NB4 (cell line): ENCODE results near the gene RADIL.

Experiments used
- MYC ChIP-seq: IDR thresholded peaks from 2 replicates; pipeline ENCODE4 v1.6.1; 2011; ENCODE audit warnings: low read depth, low read length
- POLR2A ChIP-seq: IDR thresholded peaks from 2 replicates; pipeline ENCODE4 v1.6.1; 2011; ENCODE audit warnings: mild to moderate bottlenecking; ENCODE audit not compliant: insufficient read length; ENCODE audit errors: extremely low read depth
- TF ChIP-seq, protein P1 (sequence below): IDR thresholded peaks from one replicate; pipeline ENCODE4 v1.5.1; 2012; ENCODE audit warnings: low read depth, low read length
- TF ChIP-seq, protein P2 (sequence below): IDR thresholded peaks from 2 replicates; pipeline ENCODE4 v1.6.1; 2011; ENCODE audit warnings: low read depth, low read length

DNA sequence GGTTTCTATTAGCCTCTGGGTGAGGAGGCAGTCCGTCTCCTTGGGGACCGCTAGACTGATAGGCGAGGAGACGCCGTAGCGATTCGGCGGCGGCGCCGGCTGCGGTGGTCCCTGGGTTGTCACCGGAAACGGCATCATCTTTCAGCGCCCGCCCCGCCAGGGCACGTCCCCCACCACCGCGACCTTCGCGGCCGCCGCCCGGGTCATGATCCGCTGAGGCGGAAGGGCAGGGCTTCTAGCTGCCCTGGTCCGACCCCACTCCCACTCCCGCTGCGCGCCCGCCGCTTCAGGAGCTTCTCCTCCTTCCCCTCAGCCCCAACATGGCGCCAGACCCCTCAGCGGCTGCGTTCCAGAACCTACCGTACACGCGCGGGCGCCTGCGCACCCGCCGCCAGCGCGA, 21.8 kb downstream of the RADIL start, which contains the start of gene PAPOLB:
- TF ChIP-seq, protein P1, sequence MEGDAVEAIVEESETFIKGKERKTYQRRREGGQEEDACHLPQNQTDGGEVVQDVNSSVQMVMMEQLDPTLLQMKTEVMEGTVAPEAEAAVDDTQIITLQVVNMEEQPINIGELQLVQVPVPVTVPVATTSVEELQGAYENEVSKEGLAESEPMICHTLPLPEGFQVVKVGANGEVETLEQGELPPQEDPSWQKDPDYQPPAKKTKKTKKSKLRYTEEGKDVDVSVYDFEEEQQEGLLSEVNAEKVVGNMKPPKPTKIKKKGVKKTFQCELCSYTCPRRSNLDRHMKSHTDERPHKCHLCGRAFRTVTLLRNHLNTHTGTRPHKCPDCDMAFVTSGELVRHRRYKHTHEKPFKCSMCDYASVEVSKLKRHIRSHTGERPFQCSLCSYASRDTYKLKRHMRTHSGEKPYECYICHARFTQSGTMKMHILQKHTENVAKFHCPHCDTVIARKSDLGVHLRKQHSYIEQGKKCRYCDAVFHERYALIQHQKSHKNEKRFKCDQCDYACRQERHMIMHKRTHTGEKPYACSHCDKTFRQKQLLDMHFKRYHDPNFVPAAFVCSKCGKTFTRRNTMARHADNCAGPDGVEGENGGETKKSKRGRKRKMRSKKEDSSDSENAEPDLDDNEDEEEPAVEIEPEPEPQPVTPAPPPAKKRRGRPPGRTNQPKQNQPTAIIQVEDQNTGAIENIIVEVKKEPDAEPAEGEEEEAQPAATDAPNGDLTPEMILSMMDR: no peak
- TF ChIP-seq POLR2A (no peak), MYC (no peak)
- TF ChIP-seq, protein P2, sequence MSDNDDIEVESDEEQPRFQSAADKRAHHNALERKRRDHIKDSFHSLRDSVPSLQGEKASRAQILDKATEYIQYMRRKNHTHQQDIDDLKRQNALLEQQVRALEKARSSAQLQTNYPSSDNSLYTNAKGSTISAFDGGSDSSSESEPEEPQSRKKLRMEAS: no peak
